Measurements from ENCODE around the gene METTL6. TPM values are rescaled to one million over a fixed set of nuclear protein-coding genes. Genes with fewer than 3 reads are reported as not detected.
A peak's percentile ranks its signal among the peaks of the same experiment; 100 is the strongest.
"Not testable (repeated sequence)": the region's sequence is repeated elsewhere in the genome, so short reads cannot be mapped to it uniquely, and the experiment has no call there.

METTL6 gene
- total RNA-seq, 3 donors from 2014 or later (not counting 1 experiment from before 2014, with no cell fraction given), result 9.8 to 13.3 (median 11.8) TPM

GRCh38 chr3:15460891-15461531 lies 33.7 kb upstream of the METTL6 start:
- no peak overlapping the region for H3K4me3 ChIP-seq (ENCODE audit: low read length)
- Mint-ChIP-seq H3K27me3 (ENCODE audit: low read depth in 2 of 2) (no peaks in the 10 kb centered on the region), H3K36me3 (peaks cover 6% of the 10 kb centered on the region), H3K4me3 (peak overlapping the region; percentile 80), H3K9me3 (no peaks in the 10 kb centered on the region), H3K27ac (peak overlapping the region; percentile 81 to 86), H3K4me1 (peaks cover 43 to 51% of the 10 kb centered on the region in 2 donors)
- H3K27ac ChIP-seq (ENCODE audit: low read length), result no peak overlapping the region
- no peak for TF ChIP-seq CTCF (IDR thresholded peaks at IDR 0.05)
- H3K4me1 ChIP-seq (ENCODE audit: control insufficient read depth, insufficient read depth, low read length), result peaks cover 36% of the 10 kb centered on the region
- DNase-seq (peak in 1 of 2 donors; percentile 33), ATAC-seq (peak; percentile 53 to 67 (median 54))
- peaks cover 5% of the 10 kb centered on the region for H3K9me3 ChIP-seq (ENCODE audit: control insufficient read depth, insufficient read depth, low read length)
- intact Hi-C loops (cut with micrococcal nuclease), result no loop called here
- H3K36me3 ChIP-seq (ENCODE audit: control insufficient read depth, insufficient read depth, low read length), result peaks cover 4% of the 10 kb centered on the region
- WGBS (ENCODE audit: insufficient coverage), result 15% methylated on average over 4 of the region's 4 CpGs
- no peaks in the 10 kb centered on the region for H3K27me3 ChIP-seq (ENCODE audit: control insufficient read depth, insufficient read depth, low read length)

DNA sequence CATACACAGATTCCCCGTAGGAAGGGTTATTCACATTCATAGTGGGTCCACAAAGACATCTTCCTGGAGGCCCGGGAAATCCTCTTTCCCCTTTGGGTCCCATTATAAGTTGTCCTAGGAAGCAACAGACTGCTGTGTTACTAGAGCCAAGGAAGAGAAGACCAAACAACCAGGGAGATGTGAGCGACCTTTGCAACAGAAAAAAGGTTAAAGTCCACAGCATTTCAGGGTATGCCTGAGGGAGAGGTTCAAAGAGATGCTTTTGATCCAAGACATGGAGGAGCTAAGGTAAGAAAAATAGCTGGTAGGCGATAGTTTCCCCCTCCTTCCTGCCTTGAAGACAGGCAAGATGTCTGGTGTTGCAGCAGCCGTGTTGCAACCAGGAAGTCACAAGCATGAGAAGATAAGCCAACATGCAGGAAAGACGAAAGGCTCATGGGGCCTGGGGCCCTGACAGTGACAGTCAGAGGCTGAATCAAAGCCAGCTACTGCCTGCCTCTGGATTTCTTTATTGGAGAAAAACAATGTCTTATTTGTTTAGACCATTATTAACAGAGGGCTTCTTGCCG lies 31.0 kb upstream of the METTL6 start:
- ATAC-seq (no peak), DNase-seq (no peak)
- H3K27ac ChIP-seq (ENCODE audit: low read length), result no peak overlapping the region
- Mint-ChIP-seq H3K4me3 (no peak overlapping the region), H3K27ac (peak overlapping the region; percentile 40 to 60), H3K4me1 (peaks cover 34 to 42% of the 10 kb centered on the region in 2 donors), H3K9me3 (no peaks in the 10 kb centered on the region), H3K36me3 (peaks cover 6% of the 10 kb centered on the region), H3K27me3 (ENCODE audit: low read depth in 2 of 2) (no peaks in the 10 kb centered on the region)
- 76% methylated on average over 6 of the region's 7 CpGs for WGBS (ENCODE audit: insufficient coverage)
- peaks cover 5% of the 10 kb centered on the region for H3K9me3 ChIP-seq (ENCODE audit: control insufficient read depth, insufficient read depth, low read length)
- no peaks in the 10 kb centered on the region for H3K27me3 ChIP-seq (ENCODE audit: control insufficient read depth, insufficient read depth, low read length)
- H3K4me1 ChIP-seq (ENCODE audit: control insufficient read depth, insufficient read depth, low read length), result peaks cover 36% of the 10 kb centered on the region
- TF ChIP-seq CTCF (IDR thresholded peaks at IDR 0.05), result no peak
- intact Hi-C loops (cut with micrococcal nuclease), result no loop called here
- peaks cover 7% of the 10 kb centered on the region for H3K36me3 ChIP-seq (ENCODE audit: control insufficient read depth, insufficient read depth, low read length)
- no peak overlapping the region for H3K4me3 ChIP-seq (ENCODE audit: low read length)

DNA sequence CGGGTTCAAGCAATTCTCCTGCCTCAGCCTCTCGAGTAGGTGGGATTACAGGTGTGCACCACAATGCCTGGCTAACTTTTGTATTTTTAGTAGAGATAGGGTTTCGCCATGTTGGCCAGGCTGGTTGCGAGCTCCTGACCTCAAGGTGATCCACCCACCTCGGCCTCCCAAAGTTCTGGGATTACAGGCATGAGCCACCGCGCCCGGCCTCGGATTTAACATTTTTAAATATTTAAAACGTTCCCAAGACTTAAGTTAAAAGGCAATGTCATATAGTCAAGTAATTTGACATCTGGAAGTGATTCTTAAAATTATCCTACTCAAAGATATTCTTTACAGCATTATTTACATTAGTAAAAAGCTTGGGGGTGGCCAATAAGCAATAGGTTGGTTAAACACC lies 29.6 kb upstream of the METTL6 start:
- H3K9me3 ChIP-seq (ENCODE audit: control insufficient read depth, insufficient read depth, low read length); ATAC-seq; H3K27ac Mint-ChIP-seq; H3K27ac ChIP-seq (ENCODE audit: low read length); DNase-seq; intact Hi-C loops (cut with micrococcal nuclease); H3K27me3 ChIP-seq (ENCODE audit: control insufficient read depth, insufficient read depth, low read length); H3K4me3 ChIP-seq (ENCODE audit: low read length); H3K36me3 ChIP-seq (ENCODE audit: control insufficient read depth, insufficient read depth, low read length); H3K27me3 Mint-ChIP-seq (ENCODE audit: low read depth in 2 of 2); H3K9me3 Mint-ChIP-seq; H3K36me3 Mint-ChIP-seq; H3K4me3 Mint-ChIP-seq: not testable (repeated sequence)
- peaks cover 30% of the 10 kb centered on the region for H3K4me1 ChIP-seq (ENCODE audit: control insufficient read depth, insufficient read depth, low read length)
- peaks cover 32 to 36% of the 10 kb centered on the region in 2 donors for H3K4me1 Mint-ChIP-seq
- WGBS (ENCODE audit: insufficient coverage), result over 99% methylated on average over 9 of the region's 10 CpGs

- H3K27ac ChIP-seq (ENCODE audit: low read length), result no peak overlapping the region
- no peak overlapping the region for H3K27ac Mint-ChIP-seq
- no peak for ATAC-seq
- H3K36me3 ChIP-seq (ENCODE audit: control insufficient read depth, insufficient read depth, low read length), result peaks cover 7% of the 10 kb centered on the region
- intact Hi-C loops (cut with micrococcal nuclease), result no loop called here
- peaks cover 30% of the 10 kb centered on the region for H3K4me1 ChIP-seq (ENCODE audit: control insufficient read depth, insufficient read depth, low read length)
- H3K27me3 ChIP-seq (ENCODE audit: control insufficient read depth, insufficient read depth, low read length), result no peaks in the 10 kb centered on the region
- peaks cover 5% of the 10 kb centered on the region for H3K9me3 ChIP-seq (ENCODE audit: control insufficient read depth, insufficient read depth, low read length)
- H3K36me3 Mint-ChIP-seq, result peaks cover 6% of the 10 kb centered on the region
- 95% methylated on average over 2 of the region's 2 CpGs for WGBS (ENCODE audit: insufficient coverage)
- H3K9me3 Mint-ChIP-seq, result no peaks in the 10 kb centered on the region
- no peak for TF ChIP-seq CTCF (IDR thresholded peaks at IDR 0.05)
- no peak overlapping the region for H3K4me3 Mint-ChIP-seq
- no peak overlapping the region for H3K4me3 ChIP-seq (ENCODE audit: low read length)
- peaks cover 31 to 35% of the 10 kb centered on the region in 2 donors for H3K4me1 Mint-ChIP-seq
- no peaks in the 10 kb centered on the region for H3K27me3 Mint-ChIP-seq (ENCODE audit: low read depth in 2 of 2)
- DNase-seq, result no peak
These were observed 29.0 kb upstream of the METTL6 start for GRCh38 chr3:15456321-15456720.
